Karpas-422 (cell line): Measurements from ENCODE around the gene ACIN1. TPM values are rescaled to one million over a fixed set of nuclear protein-coding genes. Genes with fewer than 3 reads are reported as not detected.

ENCODE experiments used
- DNase-seq: peaks from one replicate; pipeline ENCODE4 v3.0.0-alpha.2; 2015
- H2AFZ ChIP-seq: fragments of 200-600 bp; sonication (generic); 2 replicates; pipeline ENCODE4 v1.6.1; 2014; ENCODE audit warnings: antibody characterized with exemption, low read length, mixed read lengths
- H3K27ac ChIP-seq: fragments of 200-600 bp; sonication (generic); 2 replicates; pipeline ENCODE4 v1.5.1; 2014; ENCODE audit warnings: mild to moderate bottlenecking, low read length, moderate library complexity
- H3K27me3 ChIP-seq: fragments of 200-600 bp; sonication (generic); 2 replicates; pipeline ENCODE4 v1.6.1; 2014; ENCODE audit warnings: low read length, mixed read lengths
- H3K36me3 ChIP-seq: fragments of 200-600 bp; sonication (generic); 2 replicates; pipeline ENCODE4 v1.6.1; 2014; ENCODE audit warnings: low read length, mixed read lengths; ENCODE audit not compliant: insufficient read depth
- H3K4me1 ChIP-seq: fragments of 200-600 bp; sonication (generic); 2 replicates; pipeline ENCODE4 v1.6.1; 2014; ENCODE audit warnings: mild to moderate bottlenecking, low read length, mixed read lengths
- H3K4me2 ChIP-seq: fragments of 200-600 bp; sonication (generic); 2 replicates; pipeline ENCODE4 v1.6.1; 2014; ENCODE audit warnings: low read length, low read depth, mild to moderate bottlenecking; ENCODE audit not compliant: poor library complexity, severe bottlenecking
- H3K4me3 ChIP-seq: fragments of 200-600 bp; sonication (generic); 2 replicates; pipeline ENCODE4 v1.5.1; 2014; ENCODE audit warnings: mild to moderate bottlenecking, antibody characterized with exemption, low read length, mixed read lengths
- H3K79me2 ChIP-seq: fragments of 200-600 bp; sonication (generic); 2 replicates; pipeline ENCODE4 v1.6.1; 2014; ENCODE audit warnings: mild to moderate bottlenecking, low read length, mixed read lengths
- H3K9ac ChIP-seq: fragments of 200-600 bp; sonication (generic); 2 replicates; pipeline ENCODE4 v1.6.0; 2014; ENCODE audit warnings: low read length
- H3K9me2 ChIP-seq: fragments of 200-600 bp; sonication (generic), shearing (Covaris generic); replicated peaks from 2 replicates; pipeline ENCODE4 v1.6.0; 2014; ENCODE audit warnings: mild to moderate bottlenecking, low read length, moderate library complexity; ENCODE audit not compliant: insufficient read depth
- H3K9me3 ChIP-seq: fragments of 300-700, 200-600 bp; sonication (generic); 2 replicates; pipeline ENCODE4 v1.6.1; 2014; ENCODE audit warnings: low read length, mixed read lengths
- H4K20me1 ChIP-seq: fragments of 200-600 bp; sonication (generic); 2 replicates; pipeline ENCODE4 v1.6.1; 2014; ENCODE audit warnings: mild to moderate bottlenecking, antibody characterized with exemption, low read length, low read depth; ENCODE audit not compliant: insufficient read depth
- total RNA-seq: library from RNA; depleted of rRNA; stranded (reverse); fragments of >200 nt; shearing (Covaris generic); gene quantifications from 2 replicates; pipeline ENCODE4 v1.2.3, GENCODE V29; 2014; ENCODE audit warnings: low replicate concordance

ACIN1 gene
- total RNA-seq, 1 experiment from 2014 or later, result 125 TPM

DNA sequence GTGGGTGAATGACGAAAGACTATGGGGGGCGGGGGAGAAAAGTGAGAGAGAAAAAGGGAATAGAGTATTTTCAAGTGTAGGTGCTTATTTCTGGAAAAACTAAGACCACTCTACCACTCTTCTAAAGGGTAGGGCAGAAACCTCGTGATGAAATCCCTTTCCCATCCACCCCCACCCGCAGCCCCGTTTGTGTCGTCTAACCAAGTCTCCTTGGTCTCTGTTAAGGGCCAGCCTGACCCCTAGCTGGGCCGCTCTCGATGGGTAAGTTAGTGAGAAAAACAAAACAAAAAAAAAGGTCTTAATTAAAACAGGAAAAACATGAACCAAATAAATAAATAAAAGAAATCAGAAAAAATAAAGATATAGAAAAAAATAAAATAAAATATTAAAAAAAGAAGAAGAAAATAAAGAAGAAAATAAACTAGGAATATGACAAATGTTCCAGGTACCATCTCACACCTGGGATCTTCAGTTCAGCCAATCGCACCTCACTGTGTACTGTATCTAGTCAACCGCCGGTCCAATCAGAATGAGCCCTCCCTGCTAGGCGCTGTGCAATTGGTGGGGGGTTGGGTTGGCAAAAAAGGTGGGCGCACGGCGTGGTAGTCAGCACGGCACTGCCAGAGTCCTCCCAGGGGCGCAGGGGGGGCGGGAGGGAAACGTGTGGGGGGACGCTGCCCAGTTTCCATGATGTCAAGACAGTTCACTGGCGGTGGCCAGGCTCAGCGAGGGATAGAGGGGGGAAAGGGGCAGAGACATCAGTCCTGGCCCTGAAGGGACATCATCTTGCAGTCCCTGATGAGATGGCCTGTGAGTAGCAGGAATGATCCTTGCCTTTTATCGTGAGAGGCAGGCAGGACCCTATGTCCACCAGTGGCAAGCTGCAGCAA is 27.8 kb downstream of the ACIN1 start:
- H4K20me1 ChIP-seq, result peaks cover 17% of the 10 kb centered on the region
- H3K27ac ChIP-seq, result no peak overlapping the region
- no peaks in the 10 kb centered on the region for H3K9me3 ChIP-seq
- H3K79me2 ChIP-seq, result peaks cover 50% of the 10 kb centered on the region
- no peak overlapping the region for H3K4me3 ChIP-seq
- H3K4me2 ChIP-seq, result no peak overlapping the region
- H3K9me2 ChIP-seq, result no peaks in the 10 kb centered on the region
- peaks cover 55% of the 10 kb centered on the region for H3K36me3 ChIP-seq
- peaks cover 28% of the 10 kb centered on the region for H3K4me1 ChIP-seq
- no peak overlapping the region for H2AFZ ChIP-seq
- H3K9ac ChIP-seq, result no peak overlapping the region
- DNase-seq, result no peak
- H3K27me3 ChIP-seq, result no peaks in the 10 kb centered on the region

DNA sequence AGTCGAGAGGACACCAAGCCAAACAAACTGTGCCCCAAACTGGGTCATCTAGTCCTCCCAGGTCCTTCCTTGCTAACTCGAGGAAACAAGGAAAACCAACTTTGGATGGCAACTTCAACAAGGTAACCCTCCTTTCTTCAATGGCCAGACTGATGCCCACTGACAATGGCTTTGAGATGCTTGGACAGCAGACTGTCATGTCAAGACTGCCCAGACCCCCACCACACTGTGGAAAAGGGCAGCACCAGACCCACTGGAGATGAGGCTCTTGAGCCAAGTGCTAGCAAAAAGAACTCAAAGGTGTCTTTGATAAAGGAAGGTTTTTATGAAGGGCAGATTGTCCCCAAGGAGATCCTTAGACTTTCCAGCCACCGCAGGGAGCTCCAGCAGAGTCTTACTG is 28.6 kb downstream of the ACIN1 start:
- Histone ChIP-seq H3K9me3 (no peaks in the 10 kb centered on the region), H3K4me2 (no peak overlapping the region), H4K20me1 (peaks cover 17% of the 10 kb centered on the region), H3K79me2 (peaks cover 50% of the 10 kb centered on the region), H3K27ac (no peak overlapping the region), H3K4me3 (no peak overlapping the region), H3K27me3 (no peaks in the 10 kb centered on the region), H3K36me3 (peaks cover 57% of the 10 kb centered on the region), H2AFZ (no peak overlapping the region), H3K9ac (no peak overlapping the region), H3K4me1 (peaks cover 21% of the 10 kb centered on the region), H3K9me2 (no peaks in the 10 kb centered on the region)
- no peak for DNase-seq

DNA sequence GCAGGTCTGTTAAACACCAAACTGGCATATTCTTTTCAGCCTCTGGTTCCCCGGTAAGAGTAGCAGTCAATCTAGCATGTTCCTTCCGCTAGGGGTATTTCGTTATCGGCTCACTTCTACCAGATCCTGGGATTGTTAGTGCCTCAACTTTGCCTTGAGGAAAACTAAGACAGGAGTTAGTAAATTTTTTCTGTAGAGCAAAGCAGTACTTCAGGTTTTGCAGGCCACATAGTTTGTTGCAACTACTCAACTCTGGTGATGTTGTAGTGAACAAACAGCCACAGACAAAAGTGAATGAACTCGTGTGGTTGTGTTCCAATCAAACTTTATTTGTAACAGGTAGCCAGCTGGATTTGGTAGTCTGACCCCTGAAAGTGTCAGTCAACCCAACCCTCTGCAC is 31.3 kb downstream of the ACIN1 start:
- Histone ChIP-seq H3K9me2 (no peaks in the 10 kb centered on the region), H3K4me2 (no peak overlapping the region), H3K27me3 (no peaks in the 10 kb centered on the region), H4K20me1 (peaks cover 20% of the 10 kb centered on the region), H3K36me3 (peaks cover 65% of the 10 kb centered on the region), H3K4me3 (no peak overlapping the region), H3K4me1 (peaks cover 3% of the 10 kb centered on the region), H3K9me3 (no peaks in the 10 kb centered on the region), H3K27ac (no peak overlapping the region), H3K79me2 (peaks cover 26% of the 10 kb centered on the region), H2AFZ (no peak overlapping the region), H3K9ac (no peak overlapping the region)
- no peak for DNase-seq

DNA sequence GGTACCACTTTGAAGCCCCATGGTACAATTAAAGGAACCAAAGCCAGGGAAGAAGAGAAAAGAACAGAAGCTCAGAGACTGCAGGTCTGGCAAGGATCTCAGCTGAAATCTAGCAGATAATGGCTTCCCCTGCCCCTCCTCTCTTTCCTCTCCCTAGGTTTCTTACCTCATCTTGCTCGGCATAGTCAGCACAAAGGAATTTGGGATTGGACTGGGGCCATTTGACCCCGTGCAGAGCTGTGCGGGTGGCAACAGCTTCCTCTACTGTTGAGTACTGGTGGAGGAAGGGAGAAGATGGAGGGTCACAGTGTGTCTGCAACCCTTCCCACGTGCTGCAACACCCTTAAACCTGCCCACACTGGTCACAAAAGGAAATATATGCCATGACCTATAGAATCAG is 32.9 kb downstream of the ACIN1 start:
- Histone ChIP-seq H3K4me2 (no peak overlapping the region), H3K9me2 (no peaks in the 10 kb centered on the region), H3K9me3 (no peaks in the 10 kb centered on the region), H3K4me1 (peaks cover 10% of the 10 kb centered on the region), H2AFZ (no peak overlapping the region), H3K4me3 (no peak overlapping the region), H3K9ac (no peak overlapping the region), H3K36me3 (peaks cover 53% of the 10 kb centered on the region), H3K27ac (no peak overlapping the region), H3K79me2 (peaks cover 14% of the 10 kb centered on the region), H3K27me3 (no peaks in the 10 kb centered on the region), H4K20me1 (peaks cover 8% of the 10 kb centered on the region)
- no peak for DNase-seq

DNA sequence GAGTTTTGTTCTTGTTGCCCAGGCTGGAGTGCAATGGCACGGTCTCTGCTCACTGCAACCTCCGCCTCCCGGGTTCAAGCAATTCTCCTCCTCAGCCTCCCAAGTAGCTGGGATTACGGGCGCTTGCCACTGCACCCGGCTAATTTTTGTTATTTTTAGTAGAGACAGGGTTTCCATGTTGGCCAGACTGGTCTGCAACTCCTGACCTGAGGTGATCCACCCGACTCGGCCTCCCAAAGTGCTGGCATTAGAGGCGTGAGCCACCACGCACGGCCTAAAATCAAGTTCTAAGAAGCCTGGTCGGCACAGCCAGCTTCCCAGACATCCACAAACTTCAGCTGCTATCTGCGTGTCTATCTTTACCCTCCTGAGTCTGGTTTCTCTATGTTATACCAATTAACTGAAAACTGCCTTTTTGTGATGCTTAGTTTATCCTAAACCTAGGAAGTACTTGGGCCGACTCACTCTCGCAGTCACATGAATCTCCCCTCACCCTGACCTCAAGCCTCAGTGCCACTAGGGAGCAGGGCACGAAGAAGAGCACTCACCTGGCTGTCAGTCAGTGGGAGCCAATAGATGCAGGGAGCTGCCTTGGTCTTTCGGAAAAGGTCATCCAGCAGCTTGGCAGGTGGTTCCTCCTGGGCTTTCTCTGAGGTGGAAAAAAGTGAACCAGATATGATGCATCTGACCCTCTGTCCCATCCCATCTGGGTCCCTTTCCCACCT is 34.2 kb downstream of the ACIN1 start:
- peaks cover 9% of the 10 kb centered on the region for H4K20me1 ChIP-seq

DNA sequence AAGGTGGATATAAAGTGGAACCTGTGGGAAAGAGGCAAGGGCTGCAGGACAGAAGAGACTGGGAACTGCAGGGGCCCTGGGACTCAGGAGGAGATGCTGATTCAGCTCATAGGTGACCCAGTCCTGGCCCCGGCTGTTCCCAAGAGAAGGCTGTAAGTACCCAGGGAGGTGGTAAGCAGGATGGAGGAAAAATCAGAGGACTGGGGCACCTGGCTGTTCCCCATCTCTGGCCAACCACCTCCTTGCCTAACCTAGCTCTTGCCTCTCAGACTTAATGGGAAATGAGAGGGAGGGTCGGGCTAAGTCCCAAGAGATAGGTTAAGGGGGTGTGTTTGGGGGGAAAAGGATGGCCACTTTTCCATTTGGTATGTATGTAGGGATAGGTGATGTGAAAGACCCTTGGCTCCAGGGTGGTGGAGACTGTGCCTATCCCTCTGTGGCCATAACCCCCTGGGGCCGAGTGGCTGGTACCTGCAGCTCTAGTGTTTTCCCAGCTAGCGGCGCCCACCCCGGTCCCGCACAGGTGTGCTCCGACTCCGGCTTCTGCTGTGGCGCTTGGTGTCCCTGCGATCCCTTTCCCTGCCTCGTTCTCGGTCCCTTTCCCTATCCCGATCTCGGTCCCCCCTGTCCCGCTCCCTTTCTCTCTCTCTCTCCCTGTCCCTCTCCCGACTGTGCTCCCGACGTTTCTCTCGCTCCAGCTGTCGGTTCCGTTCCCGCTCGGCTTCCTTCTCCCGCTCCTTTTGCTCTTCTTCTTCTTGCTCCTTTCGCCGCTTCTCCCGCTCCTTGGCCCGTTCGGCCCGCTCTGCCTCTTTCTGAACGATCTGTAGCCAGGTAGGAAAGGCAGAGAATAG is 36.1 kb downstream of the ACIN1 start:
- Histone ChIP-seq H3K27me3 (no peaks in the 10 kb centered on the region), H3K9ac (no peak overlapping the region), H3K4me2 (no peak overlapping the region), H3K4me1 (peaks cover 19% of the 10 kb centered on the region), H4K20me1 (peaks cover 9% of the 10 kb centered on the region), H3K9me3 (no peaks in the 10 kb centered on the region), H2AFZ (no peak overlapping the region), H3K9me2 (no peaks in the 10 kb centered on the region), H3K27ac (no peak overlapping the region), H3K4me3 (no peak overlapping the region), H3K79me2 (no peaks in the 10 kb centered on the region), H3K36me3 (peaks cover 29% of the 10 kb centered on the region)
- no peak for DNase-seq

More for the DNA sequence above, 34.2 kb downstream of the ACIN1 start:
- H3K27ac ChIP-seq, result no peak overlapping the region
- no peak overlapping the region for H2AFZ ChIP-seq
- no peak overlapping the region for H3K9ac ChIP-seq
- H3K4me1 ChIP-seq, result peaks cover 19% of the 10 kb centered on the region
- no peak overlapping the region for H3K4me2 ChIP-seq
- H3K9me2 ChIP-seq, result no peaks in the 10 kb centered on the region
- no peaks in the 10 kb centered on the region for H3K9me3 ChIP-seq
- no peak for DNase-seq
- H3K36me3 ChIP-seq, result peaks cover 41% of the 10 kb centered on the region
- H3K27me3 ChIP-seq, result no peaks in the 10 kb centered on the region
- peaks cover 3% of the 10 kb centered on the region; the same call in 1 of the 2 replicates for H3K79me2 ChIP-seq
- H3K4me3 ChIP-seq, result no peak overlapping the region

DNA sequence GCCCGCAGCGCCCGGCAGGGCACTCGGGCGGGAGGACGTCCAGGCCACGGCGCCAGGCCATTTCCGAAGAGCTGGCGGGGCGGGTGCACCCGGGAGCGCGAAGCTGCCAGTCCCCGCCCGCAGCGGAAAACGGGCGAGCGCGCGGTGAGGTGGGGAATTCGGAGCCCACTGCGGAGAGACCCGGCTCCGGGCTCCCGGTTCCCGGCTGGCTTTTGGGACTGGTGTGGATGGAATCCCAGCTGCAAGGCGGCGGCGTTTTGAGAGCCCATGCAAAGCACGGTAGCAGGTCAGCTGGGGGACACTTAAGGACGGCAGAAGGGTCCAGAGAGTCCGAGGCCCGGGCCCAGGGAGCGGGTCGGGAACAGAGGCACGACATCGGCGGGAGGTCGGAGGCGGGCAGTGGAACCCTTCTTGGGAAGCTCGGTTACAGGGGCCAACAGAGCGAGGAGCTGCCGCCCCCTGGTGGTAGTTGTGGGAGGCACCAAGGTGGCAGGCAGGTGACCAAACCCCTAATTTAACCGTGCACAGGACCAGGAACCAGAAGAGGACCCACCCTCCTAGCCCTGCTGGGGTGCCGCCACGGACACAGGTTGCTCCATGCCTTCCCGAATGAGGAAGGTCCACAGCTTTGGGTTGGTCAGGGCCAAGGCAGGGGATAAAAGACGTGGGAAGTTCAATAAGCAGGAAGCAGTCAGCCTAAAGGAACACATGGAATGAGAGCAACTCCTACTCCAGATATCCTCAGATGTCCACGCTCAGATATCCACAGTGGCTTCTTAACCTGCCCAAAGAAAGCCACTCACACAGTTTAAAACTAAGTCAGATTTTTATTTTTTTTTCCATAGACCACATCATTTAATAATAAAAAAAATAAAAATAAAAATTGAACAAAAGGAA is 36.9 kb downstream of the ACIN1 start:
- Histone ChIP-seq H3K9me2 (no peaks in the 10 kb centered on the region), H3K27me3 (no peaks in the 10 kb centered on the region), H4K20me1 (peaks cover 9% of the 10 kb centered on the region), H3K4me1 (peaks cover 19% of the 10 kb centered on the region), H3K27ac (no peak overlapping the region), H3K9me3 (no peaks in the 10 kb centered on the region), H3K9ac (peak overlapping the region; percentile 70), H3K79me2 (no peaks in the 10 kb centered on the region), H3K4me3 (peak overlapping the region; percentile 71), H2AFZ (no peak overlapping the region), H3K4me2 (peak overlapping the region; percentile 94), H3K36me3 (peaks cover 21% of the 10 kb centered on the region)
- DNase-seq, result peak; percentile 96
